HCT116 (cell line): ENCODE results near the gene PARVB. TPM values are rescaled to one million over a fixed set of nuclear protein-coding genes. Genes with fewer than 3 reads are reported as not detected.

Experiments used
- ATAC-seq: fragments of 200-7000 bp; cut with Tn5 transposase; 2 replicates; pipeline ENCODE4 v1.9.1; 2020; ENCODE audit warnings: mild to moderate bottlenecking, moderate library complexity
- BruUV-seq: library from RNA; stranded (reverse); fragments of 400-500 nt; replicated peaks from 2 replicates; lab custom pipeline; 2021; lab: Mats Ljungman, UMichigan
- CTCF ChIA-PET: fragments of 300-600 bp; sonication (Branson Sonifier 250); formaldehyde crosslinking; loops from one replicate; lab custom pipeline; 2021; ENCODE audit warnings: antibody characterized with exemption; lab: Charles Lee
- POLR2A ChIA-PET: fragments of 300-600, 350-600 bp; sonication (Branson Sonifier 250); formaldehyde crosslinking; loops from one replicate; lab custom pipeline; 2021; ENCODE audit warnings: antibody characterized with exemption; lab: Charles Lee
- RAD21 ChIA-PET, 2 experiments: fragments of 300-600 bp; sonication (Branson Sonifier 250); formaldehyde crosslinking; loops; one replicate each; lab custom pipeline; 2023; ENCODE audit warnings: low total read pairs in 2 of 2; ENCODE audit not compliant: uncharacterized antibody in 2 of 2, unreplicated experiment in 2 of 2, low non-redundant PET in 1 of 2; lab: Charles Lee
- DNase-seq: peaks from one replicate; pipeline ENCODE4 v3.0.0-alpha.2; 2010; ENCODE audit warnings: low read depth, low spot score
- H2AFZ ChIP-seq: fragments of 200-600 bp; shearing (Covaris generic), sonication (generic); 2 replicates; pipeline ENCODE4 v1.6.1; 2017; ENCODE audit warnings: low read depth, mixed run types, mixed read lengths, antibody characterized with exemption, low read length; ENCODE audit not compliant: poor library complexity, severe bottlenecking
- H3K27ac ChIP-seq: 2 replicates; pipeline ENCODE4 v1.5.1; 2012; ENCODE audit warnings: low read depth, low read length
- H3K27me3 ChIP-seq: fragments of 200-600 bp; sonication (generic); 2 replicates; pipeline ENCODE4 v1.6.1; 2016; ENCODE audit warnings: mixed run types, low read length, mixed read lengths; ENCODE audit not compliant: insufficient read depth
- H3K36me3 ChIP-seq, 2 experiments: fragments of 200-500 bp in 1 of 2; fragments of 200-600 bp in 1 of 2; sonication (Bioruptor generic) in 1 of 2; sonication (generic) in 1 of 2; 2 replicates each; pipeline versions ENCODE4 v1.5.1 to v1.6.1; 2014 to 2016; ENCODE audit warnings: low read length in 2 of 2, inconsistent platforms in 1 of 2, mixed read lengths in 1 of 2, mixed run types in 1 of 2; ENCODE audit not compliant: insufficient read depth in 2 of 2, control insufficient read depth in 1 of 2
- H3K4me1 ChIP-seq, 2 experiments: fragments of 200-600 bp in 1 of 2; sonication (generic) in 1 of 2; 2 replicates each; pipeline versions ENCODE4 v1.5.1 to v1.6.1; 2012 to 2017; ENCODE audit warnings: low read length in 2 of 2, inconsistent platforms in 1 of 2, mild to moderate bottlenecking in 1 of 2, mixed read lengths in 1 of 2, mixed run types in 1 of 2, moderate library complexity in 1 of 2; ENCODE audit not compliant: insufficient read depth in 2 of 2, control insufficient read depth in 1 of 2
- H3K4me2 ChIP-seq: fragments of 200-600 bp; sonication (generic); 2 replicates; pipeline ENCODE4 v1.6.1; 2017; ENCODE audit warnings: mixed run types, low read length, mixed read lengths
- H3K4me3 ChIP-seq, 2 experiments: fragments of 200-600 bp in 1 of 2; sonication (generic) in 1 of 2; replicated peaks in 1 of 2; 2 replicates each; pipeline ENCODE4 v1.5.1; 2011 to 2016; ENCODE audit warnings: low read length in 2 of 2, control low read depth in 1 of 2, low read depth in 1 of 2, mild to moderate bottlenecking in 1 of 2, mixed read lengths in 1 of 2, mixed run types in 1 of 2
- H3K79me2 ChIP-seq: fragments of 200-600 bp; sonication (generic); 2 replicates; pipeline ENCODE4 v1.6.1; 2017; ENCODE audit warnings: mild to moderate bottlenecking, mixed run types, low read length, moderate library complexity, mixed read lengths; ENCODE audit not compliant: insufficient read depth
- H3K9ac ChIP-seq: fragments of 200-600 bp; sonication (generic); 2 replicates; pipeline ENCODE4 v1.6.1; 2016; ENCODE audit warnings: low read length, mixed read lengths
- H3K9me2 ChIP-seq: fragments of 200-600 bp; sonication (generic), shearing (Covaris generic); 2 replicates; pipeline ENCODE4 v1.6.1; 2017; ENCODE audit warnings: mixed run types, mild to moderate bottlenecking, moderate library complexity; ENCODE audit not compliant: insufficient read depth
- H3K9me3 ChIP-seq, 2 experiments: fragments of 200-500 bp in 1 of 2; fragments of 200-600 bp in 1 of 2; sonication (Bioruptor generic) in 1 of 2; sonication (generic) in 1 of 2; 2 replicates each; pipeline ENCODE4 v1.6.1; 2014 to 2017; ENCODE audit warnings: low read length in 2 of 2, mixed read lengths in 2 of 2, inconsistent platforms in 1 of 2, low read depth in 1 of 2, mild to moderate bottlenecking in 1 of 2, mixed run types in 1 of 2, moderate library complexity in 1 of 2; ENCODE audit not compliant: control insufficient read depth in 1 of 2, insufficient read depth in 1 of 2
- H4K20me1 ChIP-seq: fragments of 200-600 bp; sonication (generic), shearing (Covaris generic); 2 replicates; pipeline ENCODE4 v1.6.1; 2017; ENCODE audit warnings: mixed run types, mild to moderate bottlenecking, moderate library complexity; ENCODE audit not compliant: insufficient read depth
- ATF3 ChIP-seq: IDR thresholded peaks from 2 replicates; pipeline ENCODE4 v1.6.1; 2012
- CEBPB ChIP-seq: IDR thresholded peaks from 2 replicates; pipeline ENCODE4 v1.6.1; 2012; ENCODE audit warnings: low read depth
- EGR1 ChIP-seq: IDR thresholded peaks from 2 replicates; pipeline ENCODE4 v1.6.1; 2012; ENCODE audit warnings: low read depth
- ELF1 ChIP-seq: IDR thresholded peaks from 2 replicates; pipeline ENCODE4 v1.6.1; 2012; ENCODE audit warnings: low read depth, borderline replicate concordance
- EZH2 ChIP-seq: fragments of 200-600 bp; sonication (generic); IDR thresholded peaks from 2 replicates; pipeline ENCODE4 v1.6.1; 2017; ENCODE audit warnings: antibody characterized with exemption, mixed run types
- FOSL1 ChIP-seq: IDR thresholded peaks from 2 replicates; pipeline ENCODE4 v1.6.1; 2012; ENCODE audit warnings: low read depth
- JUND ChIP-seq: IDR thresholded peaks from 2 replicates; pipeline ENCODE4 v1.6.1; 2012
- MAX ChIP-seq: IDR thresholded peaks from 2 replicates; pipeline ENCODE4 v1.6.1; 2012
- POLR2A ChIP-seq: IDR thresholded peaks from 2 replicates; pipeline ENCODE4 v1.7.0; 2011; ENCODE audit warnings: borderline replicate concordance; ENCODE audit not compliant: insufficient read depth, insufficient read length; ENCODE audit errors: extremely low read depth
- POLR2AphosphoS5 ChIP-seq: IDR thresholded peaks from 2 replicates; pipeline ENCODE4 v1.6.1; 2011; ENCODE audit warnings: mild to moderate bottlenecking, low read depth, low read length, moderate library complexity
- RAD21 ChIP-seq: IDR thresholded peaks from 2 replicates; pipeline ENCODE4 v1.6.1; 2012; ENCODE audit warnings: low read depth, mild to moderate bottlenecking
- REST ChIP-seq: IDR thresholded peaks from 2 replicates; pipeline ENCODE4 v1.6.1; 2012; ENCODE audit warnings: low read depth
- SIN3A ChIP-seq: IDR thresholded peaks from 2 replicates; pipeline ENCODE4 v1.6.1; 2012; ENCODE audit warnings: low read depth
- SP1 ChIP-seq: IDR thresholded peaks from 2 replicates; pipeline ENCODE4 v1.6.1; 2012; ENCODE audit warnings: low read depth
- SRF ChIP-seq: IDR thresholded peaks from 2 replicates; pipeline ENCODE4 v1.6.1; 2012; ENCODE audit warnings: low read depth
- YY1 ChIP-seq: IDR thresholded peaks from 2 replicates; pipeline ENCODE4 v1.6.1; 2011; ENCODE audit warnings: low read length, low read depth, moderate library complexity, mild to moderate bottlenecking; ENCODE audit not compliant: insufficient replicate concordance; ENCODE audit errors: extremely low read depth
- ZFX ChIP-seq: fragments of 450-650 bp; IDR thresholded peaks from 2 replicates; pipeline ENCODE4 v1.6.1; 2017
- ZNF274 ChIP-seq: fragments of 200-500 bp; sonication (Bioruptor generic); IDR thresholded peaks from 2 replicates; pipeline ENCODE4 v1.6.1; 2014; ENCODE audit warnings: mild to moderate bottlenecking, low read depth, low read length, inconsistent platforms
- intact Hi-C: fragments of 100-400 bp; cut with micrococcal nuclease; formaldehyde crosslinking; loops from 2 replicates; pipeline ENCODE4 v1.10.0; 2022
- total RNA-seq: library from RNA; stranded (reverse); gene quantifications from one replicate; pipeline ENCODE4 v1.2.1, GENCODE V29; 2021; ENCODE audit not compliant: unreplicated experiment

PARVB gene
- total RNA-seq, 1 experiment from 2014 or later = 21.4 TPM

- intact Hi-C loops = no loop called here
- H3K9ac ChIP-seq = no peak overlapping the region
- BruUV-seq = no TSS peak
- H3K4me1 ChIP-seq = no peaks in the 10 kb centered on the region
- H3K27ac ChIP-seq = no peak overlapping the region
- RAD21 ChIA-PET = no interaction called here
- ATAC-seq (no peak), DNase-seq (no peak)
- H2AFZ ChIP-seq = no peak overlapping the region
- no peaks in the 10 kb centered on the region for H3K27me3 ChIP-seq
- H4K20me1 ChIP-seq = no peaks in the 10 kb centered on the region
- H3K9me3 ChIP-seq = no peaks in the 10 kb centered on the region
- TF ChIP-seq CEBPB = no peak
- TF ChIP-seq ZNF274 = no peak
- no peak for TF ChIP-seq REST
- TF ChIP-seq RAD21 = no peak
- TF ChIP-seq ZFX = no peak
- TF ChIP-seq EZH2 = no peak
- TF ChIP-seq JUND = no peak
- TF ChIP-seq EGR1 = no peak
- TF ChIP-seq SP1 = no peak
- TF ChIP-seq SRF = no peak
- no peak for TF ChIP-seq FOSL1
- TF ChIP-seq ELF1 = no peak
- no peak for TF ChIP-seq ATF3
- TF ChIP-seq SIN3A = no peak
- no peak for TF ChIP-seq YY1
- TF ChIP-seq MAX = no peak
- TF ChIP-seq POLR2A = no peak
- no peak for TF ChIP-seq POLR2AphosphoS5
- H3K36me3 ChIP-seq = no peaks in the 10 kb centered on the region
- CTCF ChIA-PET = no interaction called here
- no peak overlapping the region for H3K4me2 ChIP-seq
- POLR2A ChIA-PET = no interaction called here
- no peaks in the 10 kb centered on the region for H3K79me2 ChIP-seq
- H3K4me3 ChIP-seq = no peak overlapping the region
- H3K9me2 ChIP-seq = no peaks in the 10 kb centered on the region
Observed at GRCh38 chr22:44164031-44164430, 139.9 kb downstream of the PARVB start.
